GM18505 (cell line): Measurements from ENCODE around the gene KL.

Source experiments
- ATAC-seq: cut with Tn5 transposase; IDR thresholded peaks from one replicate; pipeline ENCODE4 v1.9.1; 2021; ENCODE audit not compliant: unreplicated experiment
- POLR2A ChIP-seq: IDR thresholded peaks from 4 replicates; pipeline ENCODE4 v1.6.1; 2011; ENCODE audit warnings: borderline replicate concordance; ENCODE audit not compliant: insufficient read depth, insufficient read length; ENCODE audit errors: extremely low read depth

Gene KL

GRCh38 chr13:33091415-33091774 is 75.2 kb downstream of the KL start:
- no peak for TF ChIP-seq POLR2A
- ATAC-seq: no peak

- ATAC-seq: no peak
- no peak for TF ChIP-seq POLR2A
These were observed 76.1 kb downstream of the KL start for GRCh38 chr13:33092073-33092987.

- ATAC-seq: no peak
- TF ChIP-seq POLR2A: no peak
These were observed 80.8 kb downstream of the KL start for GRCh38 chr13:33096886-33097605.

- no peak for ATAC-seq
- no peak for TF ChIP-seq POLR2A
These were observed 83.6 kb downstream of the KL start for GRCh38 chr13:33099860-33100259.

- no peak for TF ChIP-seq POLR2A
- ATAC-seq: no peak
These were observed 84.7 kb downstream of the KL start for GRCh38 chr13:33100886-33101285.

- no peak for TF ChIP-seq POLR2A
- no peak for ATAC-seq
These were observed 85.6 kb downstream of the KL start for GRCh38 chr13:33101835-33102234.

- no peak for TF ChIP-seq POLR2A
- ATAC-seq: no peak
These were observed 87.2 kb downstream of the KL start for GRCh38 chr13:33103457-33103856.

- no peak for TF ChIP-seq POLR2A
- no peak for ATAC-seq
These were observed 89.3 kb downstream of the KL start for GRCh38 chr13:33105387-33106005.

- no peak for ATAC-seq
- TF ChIP-seq POLR2A: no peak
These were observed 90.6 kb downstream of the KL start for GRCh38 chr13:33106656-33107360.

GRCh38 chr13:33107361-33107760 is 91.1 kb downstream of the KL start:
- no peak for ATAC-seq
- TF ChIP-seq POLR2A: no peak

GRCh38 chr13:33108620-33109019 is 92.4 kb downstream of the KL start:
- ATAC-seq: no peak
- TF ChIP-seq POLR2A: no peak

GRCh38 chr13:33109271-33109697 is 93.1 kb downstream of the KL start:
- no peak for ATAC-seq
- TF ChIP-seq POLR2A: no peak

- ATAC-seq: no peak
- no peak for TF ChIP-seq POLR2A
These were observed 93.6 kb downstream of the KL start for GRCh38 chr13:33109801-33110200.
